Suprapubic skin (tissue), 4 donors: ENCODE results near the gene MTRF1L. TPM values are rescaled to one million over a fixed set of nuclear protein-coding genes. Genes with fewer than 3 reads are reported as not detected.

Experiments used
- DNase-seq, 2 donors: peaks; one replicate each; pipeline ENCODE4 v3.0.0-alpha.2; 2019; ENCODE audit warnings: low spot score in 2 of 2
- H3K27ac ChIP-seq: fragments of 200-600 bp; sonication (generic); one replicate; pipeline ENCODE4 v1.5.1; 2019
- H3K27me3 ChIP-seq: fragments of 200-600 bp; sonication (generic); one replicate; pipeline ENCODE4 v1.5.1; 2019
- H3K36me3 ChIP-seq: fragments of 200-600 bp; sonication (generic); one replicate; pipeline ENCODE4 v1.5.1; 2019
- H3K4me1 ChIP-seq: fragments of 200-600 bp; sonication (generic); one replicate; pipeline ENCODE4 v1.5.1; 2019
- H3K4me3 ChIP-seq: fragments of 200-600 bp; sonication (generic); one replicate; pipeline ENCODE4 v1.5.1; 2019; ENCODE audit warnings: mild to moderate bottlenecking
- H3K9me3 ChIP-seq: fragments of 200-600 bp; sonication (generic); one replicate; pipeline ENCODE4 v1.5.1; 2019
- EP300 ChIP-seq: sonication (generic); formaldehyde crosslinking; IDR thresholded peaks from one replicate; pipeline ENCODE4 v1.6.1; 2017; ENCODE audit warnings: antibody characterized with exemption
- POLR2A ChIP-seq, 2 donors: fragments of 450-650 bp; IDR thresholded peaks; one replicate each; pipeline ENCODE4 v1.6.1; 2017; ENCODE audit warnings: antibody characterized with exemption in 2 of 2, mild to moderate bottlenecking in 2 of 2, moderate library complexity in 2 of 2
- POLR2AphosphoS5 ChIP-seq, 3 donors: sonication (generic); formaldehyde crosslinking; IDR thresholded peaks; one replicate each; pipeline ENCODE4 v1.6.1; 2017; ENCODE audit warnings: antibody characterized with exemption in 3 of 3
- WGBS: methylation state at CpG from one replicate; pipeline ENCODE4 v1.1.5; 2018; 5-methylcytosine and 5-hydroxymethylcytosine counted together
- total RNA-seq, 4 donors: library from RNA; depleted of rRNA; stranded (reverse); fragments of >200 nt; gene quantifications; one replicate each; pipeline ENCODE4 v1.1.0, GENCODE V29; 2016
- TF ChIP-seq, protein P1 (sequence below), 2 donors: fragments of 200-600 bp in 1 of 2; fragments of 450-650 bp in 1 of 2; sonication (generic) in 1 of 2; IDR thresholded peaks; one replicate each; pipeline ENCODE4 v1.5.1; 2016 to 2019; ENCODE audit warnings: antibody characterized with exemption in 2 of 2, mild to moderate bottlenecking in 1 of 2, moderate library complexity in 1 of 2

Gene MTRF1L
- total RNA-seq, 4 donors from 2014 or later, result 10.7 to 16.5 (median 12.3) TPM

DNA sequence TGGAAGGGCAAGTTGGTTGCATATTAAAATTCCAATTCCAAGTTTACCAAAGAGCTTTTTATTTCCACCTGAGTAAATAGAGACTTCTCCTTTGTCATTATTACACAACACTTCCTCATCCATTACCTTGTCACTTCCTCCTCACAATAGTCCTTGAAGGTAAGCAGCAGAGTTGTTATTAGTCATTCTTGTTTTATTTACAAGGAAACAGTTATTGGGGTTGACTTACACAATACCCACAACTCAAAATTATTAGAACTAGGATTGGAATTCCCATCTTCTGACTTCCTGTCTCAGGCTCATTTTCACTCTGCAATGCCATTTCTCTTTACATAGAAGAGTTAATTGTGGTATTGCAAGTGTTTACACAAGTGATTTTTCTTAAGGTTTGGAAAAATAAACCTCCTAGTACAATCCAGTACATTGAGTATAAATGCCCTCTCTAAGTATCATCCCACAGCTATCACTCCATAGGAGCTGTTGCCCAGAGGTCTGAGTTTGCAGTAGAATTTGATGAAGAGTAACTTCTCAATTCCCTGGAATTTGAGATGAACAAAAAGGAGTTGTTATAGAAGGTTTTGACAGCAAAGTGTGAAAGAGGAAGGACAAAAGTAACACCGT lies 28.9 kb upstream of the MTRF1L start:
- DNase-seq, result no peak
- H3K27ac ChIP-seq, result no peak overlapping the region
- WGBS, result 55% methylated on average over 1 of the region's 1 CpG
- H3K9me3 ChIP-seq, result no peaks in the 10 kb centered on the region
- no peaks in the 10 kb centered on the region for H3K36me3 ChIP-seq
- no peaks in the 10 kb centered on the region for H3K27me3 ChIP-seq
- TF ChIP-seq POLR2A (IDR thresholded peaks at IDR 0.05), result no peak
- no peak for TF ChIP-seq POLR2AphosphoS5 (IDR thresholded peaks at IDR 0.05)
- TF ChIP-seq, protein P1, sequence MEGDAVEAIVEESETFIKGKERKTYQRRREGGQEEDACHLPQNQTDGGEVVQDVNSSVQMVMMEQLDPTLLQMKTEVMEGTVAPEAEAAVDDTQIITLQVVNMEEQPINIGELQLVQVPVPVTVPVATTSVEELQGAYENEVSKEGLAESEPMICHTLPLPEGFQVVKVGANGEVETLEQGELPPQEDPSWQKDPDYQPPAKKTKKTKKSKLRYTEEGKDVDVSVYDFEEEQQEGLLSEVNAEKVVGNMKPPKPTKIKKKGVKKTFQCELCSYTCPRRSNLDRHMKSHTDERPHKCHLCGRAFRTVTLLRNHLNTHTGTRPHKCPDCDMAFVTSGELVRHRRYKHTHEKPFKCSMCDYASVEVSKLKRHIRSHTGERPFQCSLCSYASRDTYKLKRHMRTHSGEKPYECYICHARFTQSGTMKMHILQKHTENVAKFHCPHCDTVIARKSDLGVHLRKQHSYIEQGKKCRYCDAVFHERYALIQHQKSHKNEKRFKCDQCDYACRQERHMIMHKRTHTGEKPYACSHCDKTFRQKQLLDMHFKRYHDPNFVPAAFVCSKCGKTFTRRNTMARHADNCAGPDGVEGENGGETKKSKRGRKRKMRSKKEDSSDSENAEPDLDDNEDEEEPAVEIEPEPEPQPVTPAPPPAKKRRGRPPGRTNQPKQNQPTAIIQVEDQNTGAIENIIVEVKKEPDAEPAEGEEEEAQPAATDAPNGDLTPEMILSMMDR (IDR thresholded peaks at IDR 0.05), result no peak
- H3K4me1 ChIP-seq, result no peaks in the 10 kb centered on the region
- no peak overlapping the region for H3K4me3 ChIP-seq

DNA sequence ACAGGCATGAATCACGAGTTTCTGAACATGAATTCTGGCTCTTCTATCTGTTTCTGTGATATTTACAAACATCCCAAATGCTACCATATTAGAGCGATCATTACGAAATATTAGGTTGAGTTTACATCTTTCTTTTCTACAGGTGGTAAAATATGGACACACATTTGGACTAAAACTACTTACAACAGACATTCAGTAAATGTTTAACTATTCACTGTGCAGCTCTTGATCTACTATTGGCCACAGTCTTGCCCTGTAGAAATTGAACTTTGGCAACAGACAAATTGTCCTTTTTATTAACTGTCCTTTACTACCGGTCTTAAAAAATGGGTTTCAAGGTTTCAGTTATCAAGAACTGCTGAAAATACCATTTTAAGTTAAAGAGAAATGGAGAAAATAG lies 26.5 kb upstream of the MTRF1L start:
- Histone ChIP-seq H3K4me3 (no peak overlapping the region), H3K27ac (no peak overlapping the region), H3K27me3 (no peaks in the 10 kb centered on the region), H3K9me3 (no peaks in the 10 kb centered on the region), H3K36me3 (no peaks in the 10 kb centered on the region), H3K4me1 (no peaks in the 10 kb centered on the region)
- TF ChIP-seq EP300, result no peak
- TF ChIP-seq POLR2AphosphoS5 (IDR thresholded peaks at IDR 0.05), result no peak
- TF ChIP-seq, protein P1 (IDR thresholded peaks at IDR 0.05), result no peak
- TF ChIP-seq POLR2A (IDR thresholded peaks at IDR 0.05), result no peak
- DNase-seq, result no peak
- 93% methylated on average over 4 of the region's 4 CpGs for WGBS

DNA sequence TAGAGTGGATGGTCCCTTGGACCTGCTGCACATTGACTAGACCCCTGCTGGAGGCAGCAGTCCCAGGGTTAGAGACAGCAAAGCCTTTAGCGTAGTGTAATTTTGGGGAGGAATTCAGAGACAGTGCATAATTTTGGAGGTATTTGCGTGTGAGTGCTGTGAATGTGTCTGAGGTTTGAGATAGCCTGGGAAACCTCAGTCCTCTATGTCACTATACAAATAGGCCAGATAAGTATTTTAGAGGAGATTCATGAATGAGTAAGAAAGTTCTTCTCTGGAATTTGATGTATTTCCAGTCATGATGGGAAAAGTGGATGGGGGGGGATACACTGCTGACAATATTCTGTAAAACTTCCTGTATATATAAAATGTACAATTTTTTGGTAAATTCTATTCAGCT lies 25.8 kb upstream of the MTRF1L start:
- Histone ChIP-seq H3K27me3 (no peaks in the 10 kb centered on the region), H3K27ac (no peak overlapping the region), H3K9me3 (no peaks in the 10 kb centered on the region), H3K36me3 (no peaks in the 10 kb centered on the region), H3K4me3 (no peak overlapping the region), H3K4me1 (no peaks in the 10 kb centered on the region)
- WGBS, result 87% methylated on average over 2 of the region's 2 CpGs
- TF ChIP-seq EP300, result no peak
- no peak for TF ChIP-seq POLR2A (IDR thresholded peaks at IDR 0.05)
- no peak for TF ChIP-seq POLR2AphosphoS5 (IDR thresholded peaks at IDR 0.05)
- TF ChIP-seq, protein P1 (IDR thresholded peaks at IDR 0.05), result no peak
- DNase-seq, result no peak

DNA sequence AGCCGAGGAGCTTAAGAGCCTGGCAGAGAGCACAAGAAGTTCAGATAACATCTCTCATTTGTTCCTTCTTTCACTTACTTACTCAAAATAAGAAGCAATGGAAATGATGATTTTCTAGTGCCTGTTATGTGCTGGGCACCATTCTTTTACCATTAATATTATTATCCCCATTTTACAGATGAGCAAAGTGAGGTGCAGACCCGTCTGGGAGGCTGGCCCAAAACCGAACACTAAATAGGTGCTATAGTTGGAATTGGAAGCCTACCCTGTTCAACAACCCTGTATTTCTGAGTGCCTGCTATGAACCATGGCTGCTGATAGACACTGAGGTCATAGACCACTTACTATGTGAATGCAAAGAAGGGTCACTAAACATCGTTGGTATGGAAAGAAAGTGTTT lies 25.0 kb upstream of the MTRF1L start:
- H3K36me3 ChIP-seq, result no peaks in the 10 kb centered on the region
- WGBS, result 68% methylated on average over 4 of the region's 4 CpGs
- DNase-seq, result no peak
- no peak overlapping the region for H3K4me3 ChIP-seq
- H3K27ac ChIP-seq, result no peak overlapping the region
- no peaks in the 10 kb centered on the region for H3K27me3 ChIP-seq
- H3K9me3 ChIP-seq, result no peaks in the 10 kb centered on the region
- H3K4me1 ChIP-seq, result no peaks in the 10 kb centered on the region
- TF ChIP-seq POLR2AphosphoS5 (IDR thresholded peaks at IDR 0.05) (no peak), POLR2A (IDR thresholded peaks at IDR 0.05) (no peak), EP300 (no peak)
- TF ChIP-seq, protein P1 (IDR thresholded peaks at IDR 0.05), result no peak

GRCh38 chr6:153024709-153025017 lies 22.2 kb upstream of the MTRF1L start:
- Histone ChIP-seq H3K4me1 (no peaks in the 10 kb centered on the region), H3K4me3 (no peak overlapping the region), H3K27ac (no peak overlapping the region), H3K36me3 (no peaks in the 10 kb centered on the region), H3K27me3 (no peaks in the 10 kb centered on the region), H3K9me3 (no peaks in the 10 kb centered on the region)
- 11% methylated on average over 1 of the region's 1 CpG for WGBS
- TF ChIP-seq EP300, result no peak
- TF ChIP-seq POLR2AphosphoS5 (IDR thresholded peaks at IDR 0.05), result no peak
- TF ChIP-seq, protein P1 (IDR thresholded peaks at IDR 0.05), result no peak
- no peak for TF ChIP-seq POLR2A (IDR thresholded peaks at IDR 0.05)
- DNase-seq, result no peak
